B cell (primary cell): ENCODE measurements around the gene ARHGAP15. TPM values are rescaled to one million over a fixed set of nuclear protein-coding genes. Genes with fewer than 3 reads are reported as not detected.

ENCODE experiments used
- ATAC-seq: fragments of 200-7000 bp; cut with Tn5 transposase; one replicate; pipeline ENCODE4 v1.10.0; 2021; ENCODE audit warnings: low read depth, mild to moderate bottlenecking, moderate number of reproducible peaks, moderate library complexity
- CTCF ChIA-PET: fragments of 350-600 bp; sonication (Branson Sonifier 250); formaldehyde crosslinking; loops from one replicate; lab custom pipeline; 2021; ENCODE audit warnings: antibody characterized with exemption, inconsistent platforms; lab: Charles Lee
- POLR2A ChIA-PET: fragments of 350-600 bp; sonication (Branson Sonifier 250); formaldehyde crosslinking; loops from one replicate; lab custom pipeline; 2021; ENCODE audit warnings: antibody characterized with exemption; lab: Charles Lee
- DNase-seq: peaks from one replicate; pipeline ENCODE4 v3.0.0; 2013
- H2AFZ ChIP-seq: 2 replicates; pipeline ENCODE4 v1.6.1; 2012; ENCODE audit warnings: mild to moderate bottlenecking, low read depth, low read length; ENCODE audit not compliant: insufficient read depth, poor library complexity, severe bottlenecking
- H3K27ac ChIP-seq, 2 donors: 1 replicate in 1 of 2; 2 replicates in 1 of 2; pipeline ENCODE4 v1.5.1; 2012 to 2013; ENCODE audit warnings: low read length in 2 of 2, mild to moderate bottlenecking in 2 of 2, moderate library complexity in 1 of 2
- H3K27me3 ChIP-seq, 4 experiments: fragments of 200-600 bp in 1 of 4; sonication (generic) in 1 of 4; replicated peaks in 1 of 4; 1 replicate in 2 of 4; 2 replicates in 2 of 4; pipeline versions ENCODE4 v1.6.1 to v1.7.0; 2013 to 2016; ENCODE audit warnings: low read length in 3 of 4, mild to moderate bottlenecking in 2 of 4, mixed read lengths in 1 of 4, moderate library complexity in 1 of 4; ENCODE audit not compliant: insufficient read depth in 4 of 4, control insufficient read depth in 3 of 4; ENCODE audit errors: control extremely low read depth in 1 of 4
- H3K36me3 ChIP-seq, 2 experiments: replicated peaks in 1 of 2; 1 replicate in 1 of 2; 2 replicates in 1 of 2; pipeline versions ENCODE4 v1.6.1 to v1.7.1; 2013; ENCODE audit warnings: low read length in 1 of 2; ENCODE audit not compliant: insufficient read depth in 2 of 2, control insufficient read depth in 1 of 2; ENCODE audit errors: control extremely low read depth in 1 of 2, extremely low read depth in 1 of 2
- H3K4me1 ChIP-seq, 2 donors: fragments of 200-600 bp in 1 of 2; sonication (generic) in 1 of 2; 1 replicate in 1 of 2; 2 replicates in 1 of 2; pipeline versions ENCODE4 v1.5.1 to v1.6.1; 2013 to 2017; ENCODE audit warnings: low read length in 2 of 2; ENCODE audit not compliant: control insufficient read depth in 2 of 2, insufficient read depth in 2 of 2
- H3K4me2 ChIP-seq: replicated peaks from 2 replicates; pipeline ENCODE3; 2012; ENCODE audit warnings: mild to moderate bottlenecking, low read depth, low read length; ENCODE audit not compliant: poor library complexity, severe bottlenecking
- H3K4me3 ChIP-seq, 5 experiments: fragments of 200-600 bp in 1 of 5; sonication (generic) in 1 of 5; 1 replicate in 3 of 5; 2 replicates in 2 of 5; pipeline versions ENCODE4 v1.5.1 to v1.7.0; 2011 to 2016; ENCODE audit warnings: low read length in 4 of 5, mild to moderate bottlenecking in 4 of 5, low read depth in 2 of 5, control low read depth in 1 of 5, moderate library complexity in 1 of 5; ENCODE audit not compliant: insufficient read depth in 1 of 5; ENCODE audit errors: control extremely low read depth in 1 of 5, extremely low read depth in 1 of 5
- H3K79me2 ChIP-seq: fragments of 200-600 bp; sonication (generic); one replicate; pipeline ENCODE4 v1.6.0; 2016; ENCODE audit warnings: low read length; ENCODE audit not compliant: control insufficient read depth, insufficient read depth
- H3K9ac ChIP-seq: fragments of 200-600 bp; sonication (generic); 2 replicates; pipeline ENCODE4 v1.6.1; 2017; ENCODE audit warnings: mild to moderate bottlenecking, low read length, moderate library complexity
- H3K9me3 ChIP-seq, 3 donors: one replicate each; pipeline versions ENCODE4 v1.6.1 to v1.7.1; 2013; ENCODE audit warnings: low read length in 2 of 3; ENCODE audit not compliant: control insufficient read depth in 2 of 3, insufficient read depth in 1 of 3; ENCODE audit errors: control extremely low read depth in 1 of 3
- H4K20me1 ChIP-seq: 2 replicates; pipeline ENCODE4 v1.6.0; 2012; ENCODE audit warnings: mild to moderate bottlenecking, low read length; ENCODE audit not compliant: insufficient read depth, control insufficient read depth, poor library complexity, severe bottlenecking
- H3K27ac Mint-ChIP-seq: one replicate; pipeline ENCODE4 v1.8.0; 2021; ENCODE audit warnings: mixed read lengths
- H3K27me3 Mint-ChIP-seq: one replicate; pipeline ENCODE4 v1.8.0; 2021; ENCODE audit warnings: mixed read lengths
- H3K4me1 Mint-ChIP-seq: one replicate; pipeline ENCODE4 v1.8.0; 2021; ENCODE audit warnings: mixed read lengths
- H3K4me3 Mint-ChIP-seq: one replicate; pipeline ENCODE4 v1.8.0; 2021; ENCODE audit warnings: mixed read lengths
- H3K9me3 Mint-ChIP-seq: one replicate; pipeline ENCODE4 v1.8.0; 2022; ENCODE audit warnings: mixed read lengths; ENCODE audit not compliant: insufficient read depth
- CTCF ChIP-seq: fragments of 200-600 bp; IDR thresholded peaks from one replicate; pipeline ENCODE4 v1.8.0; 2022; ENCODE audit warnings: antibody characterized with exemption, mild to moderate bottlenecking
- EZH2 ChIP-seq: IDR thresholded peaks from 2 replicates; pipeline ENCODE4 v1.6.1; 2012; ENCODE audit warnings: borderline replicate concordance, low read depth, mild to moderate bottlenecking, moderate library complexity, low read length; ENCODE audit not compliant: insufficient read depth, poor library complexity, severe bottlenecking
- WGBS: methylation state at CpG from one replicate; pipeline ENCODE4 v1.1.5; 2013; ENCODE audit warnings: missing lambda C conversion rate; ENCODE audit not compliant: insufficient coverage; 5-methylcytosine and 5-hydroxymethylcytosine counted together
- intact Hi-C: fragments of 100-400 bp; cut with micrococcal nuclease; formaldehyde crosslinking; loops from one replicate; pipeline ENCODE4 v1.10.0; 2022
- polyA plus RNA-seq: library from polyadenylated mRNA; depleted of rRNA; stranded (reverse); fragments of >200 nt; gene quantifications from 2 replicates; pipeline ENCODE4 v1.2.3, GENCODE V29; 2012
- total RNA-seq, 2 donors: library from RNA; stranded (reverse); fragments of 120-200 nt in 1 of 2; gene quantifications; 1 replicate in 1 of 2; 2 replicates in 1 of 2; pipeline versions ENCODE4 v1.2.3 to v1.2.4, GENCODE V29; 2013 to 2022

The ARHGAP15 gene
- total and polyA plus RNA-seq, 2 donors (not counting 1 experiment from before 2014, with no cell fraction given): 58.6 to 187 TPM

- ChIA-PET POLR2A (no interaction called here), CTCF (no interaction called here)
- Mint-ChIP-seq H3K9me3 (no peaks in the 10 kb centered on the region), H3K27ac (no peak overlapping the region), H3K4me3 (no peak overlapping the region), H3K27me3 (no peaks in the 10 kb centered on the region), H3K4me1 (no peaks in the 10 kb centered on the region)
- Histone ChIP-seq H4K20me1 (peaks cover 18% of the 10 kb centered on the region), H3K4me2 (no peak overlapping the region), H3K27me3 (no peaks in the 10 kb centered on the region), H2AFZ (no peak overlapping the region), H3K79me2 (no peaks in the 10 kb centered on the region), H3K27ac (no peak overlapping the region), H3K36me3 (peaks cover 6 to 21% of the 10 kb centered on the region in 2 experiments), H3K4me1 (no peaks in the 10 kb centered on the region), H3K9me3 (no peaks in the 10 kb centered on the region), H3K9ac (no peak overlapping the region), H3K4me3 (no peak overlapping the region)
- ATAC-seq (no peak), DNase-seq (no peak)
- intact Hi-C loops: no loop called here
- TF ChIP-seq CTCF: no peak
- TF ChIP-seq EZH2: no peak
- WGBS: 88% methylated on average over 5 of the region's 5 CpGs
These were observed 562.9 kb downstream of the ARHGAP15 start for GRCh38 chr2:143692162-143692561.

DNA sequence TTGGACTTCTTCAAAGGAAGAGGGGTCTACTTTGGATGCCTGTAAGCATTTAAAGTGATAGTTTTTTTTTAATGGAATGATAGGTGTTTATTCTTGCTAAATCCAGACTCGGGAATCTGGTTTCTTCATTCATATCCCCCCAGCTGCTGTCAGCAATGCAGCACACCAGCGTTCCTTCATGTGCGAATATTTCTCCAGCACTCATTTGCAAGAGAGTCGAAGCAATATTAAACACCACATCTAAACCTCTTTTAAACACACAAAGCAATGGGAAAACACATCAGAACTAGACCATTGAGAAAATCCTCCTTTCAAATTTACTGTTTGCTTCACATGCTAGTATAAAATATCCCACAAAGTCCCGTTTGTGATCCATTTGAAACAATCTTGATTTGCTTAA is 563.7 kb downstream of the ARHGAP15 start:
- H3K4me1 ChIP-seq: no peaks in the 10 kb centered on the region
- H3K27ac Mint-ChIP-seq: no peak overlapping the region
- H4K20me1 ChIP-seq: peaks cover 18% of the 10 kb centered on the region
- H3K4me3 Mint-ChIP-seq: no peak overlapping the region
- H2AFZ ChIP-seq: no peak overlapping the region
- H3K9ac ChIP-seq: no peak overlapping the region
- H3K79me2 ChIP-seq: no peaks in the 10 kb centered on the region
- H3K27me3 Mint-ChIP-seq: no peaks in the 10 kb centered on the region
- H3K36me3 ChIP-seq: peaks cover 6 to 21% of the 10 kb centered on the region in 2 experiments
- POLR2A ChIA-PET: no interaction called here
- intact Hi-C loops: no loop called here
- DNase-seq (no peak), ATAC-seq (no peak)
- CTCF ChIA-PET: no interaction called here
- peaks cover 4% of the 10 kb centered on the region for H3K4me1 Mint-ChIP-seq
- no peaks in the 10 kb centered on the region for H3K27me3 ChIP-seq
- no peaks in the 10 kb centered on the region for H3K9me3 ChIP-seq
- no peak overlapping the region for H3K4me3 ChIP-seq
- no peak overlapping the region for H3K27ac ChIP-seq
- H3K9me3 Mint-ChIP-seq: no peaks in the 10 kb centered on the region
- TF ChIP-seq EZH2 (no peak), CTCF (no peak)
- no peak overlapping the region for H3K4me2 ChIP-seq
- 95% methylated on average over 4 of the region's 5 CpGs for WGBS
